Measurements from ENCODE around the gene NOS1AP. TPM values are rescaled to one million over a fixed set of nuclear protein-coding genes. Genes with fewer than 3 reads are reported as not detected.
A peak's percentile ranks its signal among the peaks of the same experiment; 100 is the strongest.

NOS1AP gene
- total and polyA plus RNA-seq, 9 of the 15 experiments (the other 6 are each of a cell fraction or from before 2014, with no cell fraction given) = 0.07 to 1.5 (median 0.22) TPM

DNA sequence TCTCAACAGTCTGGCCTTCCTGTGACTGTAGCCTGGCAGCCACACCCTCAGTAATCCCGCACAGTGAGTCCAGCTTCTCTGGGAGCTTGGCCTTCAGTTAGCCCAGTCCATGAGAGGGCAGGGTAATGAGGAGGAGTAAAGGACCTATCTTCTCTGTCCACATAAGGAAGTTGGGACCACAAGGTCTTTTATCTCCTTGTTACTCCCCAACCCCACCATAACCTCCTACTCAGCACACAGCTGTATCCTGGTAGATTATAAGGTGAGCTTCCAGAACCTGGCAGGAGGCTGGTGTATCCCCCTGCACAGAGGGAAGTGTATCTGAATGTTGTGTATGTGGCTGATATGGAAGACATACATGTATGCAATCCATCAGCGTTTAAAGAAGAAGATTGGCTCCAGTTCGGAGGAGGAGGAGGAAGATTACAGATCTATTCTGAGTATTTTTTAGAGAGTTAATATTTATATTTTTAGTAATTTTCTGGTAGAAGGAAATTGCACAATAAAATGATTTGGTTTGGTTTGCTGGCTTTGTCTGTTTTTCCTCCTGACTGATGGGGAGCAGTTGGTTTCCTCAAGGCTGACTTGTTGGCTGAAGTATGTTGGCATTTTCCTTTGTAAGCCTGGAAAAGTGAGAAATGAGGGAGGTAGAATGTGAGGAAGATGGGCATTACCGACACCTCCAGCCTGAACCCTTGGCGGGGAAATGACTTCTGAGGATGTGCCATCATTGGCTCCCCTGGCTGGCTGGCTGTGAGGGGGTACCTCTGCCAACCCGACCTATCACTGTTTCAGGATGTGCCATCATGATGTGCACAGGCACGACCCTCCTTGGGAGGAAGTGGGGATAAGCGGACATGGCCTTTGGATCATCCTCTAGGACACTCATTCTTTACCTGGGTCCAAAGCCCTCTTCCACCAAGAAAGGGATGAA is 317.1 kb downstream of the NOS1AP start (continued):
- TF ChIP-seq MCM5 (IDR thresholded peaks at IDR 0.05; ENCODE audit: low read depth) = no peak
- TF ChIP-seq SIX5 (IDR thresholded peaks at IDR 0.05; ENCODE audit: borderline replicate concordance in 1 of 2, insufficient read depth in 1 of 2, low read depth in 1 of 2, low read length in 2 of 2) = no peak
- TF ChIP-seq, protein P1, sequence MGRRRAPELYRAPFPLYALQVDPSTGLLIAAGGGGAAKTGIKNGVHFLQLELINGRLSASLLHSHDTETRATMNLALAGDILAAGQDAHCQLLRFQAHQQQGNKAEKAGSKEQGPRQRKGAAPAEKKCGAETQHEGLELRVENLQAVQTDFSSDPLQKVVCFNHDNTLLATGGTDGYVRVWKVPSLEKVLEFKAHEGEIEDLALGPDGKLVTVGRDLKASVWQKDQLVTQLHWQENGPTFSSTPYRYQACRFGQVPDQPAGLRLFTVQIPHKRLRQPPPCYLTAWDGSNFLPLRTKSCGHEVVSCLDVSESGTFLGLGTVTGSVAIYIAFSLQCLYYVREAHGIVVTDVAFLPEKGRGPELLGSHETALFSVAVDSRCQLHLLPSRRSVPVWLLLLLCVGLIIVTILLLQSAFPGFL (CRISPR knock-in tag; IDR thresholded peaks at IDR 0.05) = no peak
- no peak for TF ChIP-seq PTTG1 (tag; IDR thresholded peaks at IDR 0.05; ENCODE audit: low read depth)
- peak; percentile 62 for TF ChIP-seq MYC (IDR thresholded peaks at IDR 0.05; ENCODE audit: low read depth, low read length)
- no peak for TF ChIP-seq MYC (CRISPR knock-in tag; IDR thresholded peaks at IDR 0.05; ENCODE audit: borderline replicate concordance, low read depth)
- TF ChIP-seq POU5F1 (IDR thresholded peaks at IDR 0.05; ENCODE audit: borderline replicate concordance, low read depth, low read length, partially characterized antibody) = no peak
- TF ChIP-seq BMI1 (IDR thresholded peaks at IDR 0.05; ENCODE audit: low read length) = no peak
- TF ChIP-seq ZNF175 (CRISPR knock-in tag; IDR thresholded peaks at IDR 0.05; ENCODE audit: low read depth) = 0 out of 2 replicates have a peak, but pooled peaks have one; percentile 39
- no peak for TF ChIP-seq RBM34 (IDR thresholded peaks at IDR 0.05; ENCODE audit: borderline replicate concordance, insufficient read depth, low read length)
- no peak for TF ChIP-seq RBM25 (IDR thresholded peaks at IDR 0.05; ENCODE audit: low read depth, low read length, severe bottlenecking)
- TF ChIP-seq, protein P2, sequence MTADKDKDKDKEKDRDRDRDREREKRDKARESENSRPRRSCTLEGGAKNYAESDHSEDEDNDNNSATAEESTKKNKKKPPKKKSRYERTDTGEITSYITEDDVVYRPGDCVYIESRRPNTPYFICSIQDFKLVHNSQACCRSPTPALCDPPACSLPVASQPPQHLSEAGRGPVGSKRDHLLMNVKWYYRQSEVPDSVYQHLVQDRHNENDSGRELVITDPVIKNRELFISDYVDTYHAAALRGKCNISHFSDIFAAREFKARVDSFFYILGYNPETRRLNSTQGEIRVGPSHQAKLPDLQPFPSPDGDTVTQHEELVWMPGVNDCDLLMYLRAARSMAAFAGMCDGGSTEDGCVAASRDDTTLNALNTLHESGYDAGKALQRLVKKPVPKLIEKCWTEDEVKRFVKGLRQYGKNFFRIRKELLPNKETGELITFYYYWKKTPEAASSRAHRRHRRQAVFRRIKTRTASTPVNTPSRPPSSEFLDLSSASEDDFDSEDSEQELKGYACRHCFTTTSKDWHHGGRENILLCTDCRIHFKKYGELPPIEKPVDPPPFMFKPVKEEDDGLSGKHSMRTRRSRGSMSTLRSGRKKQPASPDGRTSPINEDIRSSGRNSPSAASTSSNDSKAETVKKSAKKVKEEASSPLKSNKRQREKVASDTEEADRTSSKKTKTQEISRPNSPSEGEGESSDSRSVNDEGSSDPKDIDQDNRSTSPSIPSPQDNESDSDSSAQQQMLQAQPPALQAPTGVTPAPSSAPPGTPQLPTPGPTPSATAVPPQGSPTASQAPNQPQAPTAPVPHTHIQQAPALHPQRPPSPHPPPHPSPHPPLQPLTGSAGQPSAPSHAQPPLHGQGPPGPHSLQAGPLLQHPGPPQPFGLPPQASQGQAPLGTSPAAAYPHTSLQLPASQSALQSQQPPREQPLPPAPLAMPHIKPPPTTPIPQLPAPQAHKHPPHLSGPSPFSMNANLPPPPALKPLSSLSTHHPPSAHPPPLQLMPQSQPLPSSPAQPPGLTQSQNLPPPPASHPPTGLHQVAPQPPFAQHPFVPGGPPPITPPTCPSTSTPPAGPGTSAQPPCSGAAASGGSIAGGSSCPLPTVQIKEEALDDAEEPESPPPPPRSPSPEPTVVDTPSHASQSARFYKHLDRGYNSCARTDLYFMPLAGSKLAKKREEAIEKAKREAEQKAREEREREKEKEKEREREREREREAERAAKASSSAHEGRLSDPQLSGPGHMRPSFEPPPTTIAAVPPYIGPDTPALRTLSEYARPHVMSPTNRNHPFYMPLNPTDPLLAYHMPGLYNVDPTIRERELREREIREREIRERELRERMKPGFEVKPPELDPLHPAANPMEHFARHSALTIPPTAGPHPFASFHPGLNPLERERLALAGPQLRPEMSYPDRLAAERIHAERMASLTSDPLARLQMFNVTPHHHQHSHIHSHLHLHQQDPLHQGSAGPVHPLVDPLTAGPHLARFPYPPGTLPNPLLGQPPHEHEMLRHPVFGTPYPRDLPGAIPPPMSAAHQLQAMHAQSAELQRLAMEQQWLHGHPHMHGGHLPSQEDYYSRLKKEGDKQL (CRISPR knock-in tag; IDR thresholded peaks at IDR 0.05; ENCODE audit: borderline replicate concordance) = no peak
- TF ChIP-seq NR2C1 (IDR thresholded peaks at IDR 0.05) = peak; percentile 40; the same call in 1 of the 2 replicates
- no peak for TF ChIP-seq NR2C1 (tag; IDR thresholded peaks at IDR 0.05)
- TF ChIP-seq PPARD (CRISPR knock-in tag; IDR thresholded peaks at IDR 0.05) = no peak
- no peak for TF ChIP-seq ZNF133 (CRISPR knock-in tag; IDR thresholded peaks at IDR 0.05)
- TF ChIP-seq YY1 (IDR thresholded peaks at IDR 0.05; ENCODE audit: borderline replicate concordance in 1 of 3, control insufficient read depth in 1 of 3, extremely low read depth in 1 of 3, insufficient read depth in 3 of 3, insufficient read length in 1 of 3, insufficient replicate concordance in 2 of 3, low read depth in 1 of 3, low read length in 2 of 3) = no peak
- TF ChIP-seq, protein P3, sequence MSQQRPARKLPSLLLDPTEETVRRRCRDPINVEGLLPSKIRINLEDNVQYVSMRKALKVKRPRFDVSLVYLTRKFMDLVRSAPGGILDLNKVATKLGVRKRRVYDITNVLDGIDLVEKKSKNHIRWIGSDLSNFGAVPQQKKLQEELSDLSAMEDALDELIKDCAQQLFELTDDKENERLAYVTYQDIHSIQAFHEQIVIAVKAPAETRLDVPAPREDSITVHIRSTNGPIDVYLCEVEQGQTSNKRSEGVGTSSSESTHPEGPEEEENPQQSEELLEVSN (IDR thresholded peaks at IDR 0.05; ENCODE audit: borderline replicate concordance in 1 of 2, extremely low read depth in 1 of 2, insufficient read depth in 1 of 2, insufficient read length in 1 of 2, low read depth in 1 of 2, low read length in 1 of 2, poor library complexity in 1 of 2, severe bottlenecking in 1 of 2) = no peak
